H1 (cell line): ENCODE measurements around the gene THBS3. TPM values are rescaled to one million over a fixed set of nuclear protein-coding genes. Genes with fewer than 3 reads are reported as not detected.

Source experiments
- CTCF ChIA-PET: fragments of 300-600 bp; sonication (Branson Sonifier 250); formaldehyde crosslinking; loops from one replicate; lab custom pipeline; 2021; ENCODE audit not compliant: partially characterized antibody; lab: Charles Lee
- POLR2A ChIA-PET: fragments of 300-600 bp; sonication (Branson Sonifier 250); formaldehyde crosslinking; loops from one replicate; lab custom pipeline; 2021; ENCODE audit warnings: inconsistent platforms; ENCODE audit not compliant: partially characterized antibody; lab: Charles Lee
- DNase-seq, 2 experiments: peaks; one replicate each; pipeline versions ENCODE4 v3.0.0 to v3.0.0-alpha.2; 2010 to 2022; ENCODE audit warnings: low spot score in 2 of 2, low read depth in 1 of 2, mixed read lengths in 1 of 2
- FAIRE-seq: peaks from 2 replicates; lab custom pipeline; 2011; peaks lifted over from hg19 to GRCh38; lab: Jason Lieb, UNC
- H2AFZ ChIP-seq: 2 replicates; pipeline ENCODE4 v1.8.1; 2012; ENCODE audit warnings: low read length, inconsistent platforms
- H2AK5ac ChIP-seq: 2 replicates; pipeline ENCODE4 v1.6.1; 2013; ENCODE audit warnings: low read depth, low read length
- H2BK120ac ChIP-seq: replicated peaks from 2 replicates; pipeline ENCODE3; 2013; ENCODE audit warnings: low read depth, low read length, inconsistent platforms
- H2BK12ac ChIP-seq: 2 replicates; pipeline ENCODE4 v1.6.1; 2013; ENCODE audit warnings: low read depth, low read length
- H2BK15ac ChIP-seq: 2 replicates; pipeline ENCODE4 v1.6.1; 2013; ENCODE audit warnings: low read length
- H2BK20ac ChIP-seq: 2 replicates; pipeline ENCODE4 v1.6.1; 2013; ENCODE audit warnings: low read length
- H2BK5ac ChIP-seq: 2 replicates; pipeline ENCODE4 v1.6.1; 2013; ENCODE audit warnings: low read depth, low read length
- H3K14ac ChIP-seq: 2 replicates; pipeline ENCODE4 v1.6.1; 2013; ENCODE audit warnings: inconsistent platforms; ENCODE audit not compliant: insufficient read length
- H3K18ac ChIP-seq: 2 replicates; pipeline ENCODE4 v1.6.1; 2013; ENCODE audit warnings: low read length; ENCODE audit errors: extremely low read depth
- H3K23ac ChIP-seq: 2 replicates; pipeline ENCODE4 v1.6.1; 2013; ENCODE audit warnings: inconsistent platforms; ENCODE audit not compliant: insufficient read length
- H3K23me2 ChIP-seq: 2 replicates; pipeline ENCODE4 v1.6.1; 2013; ENCODE audit warnings: low read depth, low read length
- H3K27ac ChIP-seq: 2 replicates; pipeline ENCODE4 v1.6.1; 2011; ENCODE audit warnings: low read depth, low read length, inconsistent platforms
- H3K27me3 ChIP-seq, 4 experiments: replicated peaks in 1 of 4; 1 replicate in 1 of 4; 2 replicates in 3 of 4; pipeline versions ENCODE4 v1.6.1 to v1.8.1; 2011 to 2013; ENCODE audit warnings: low read length in 3 of 4, mild to moderate bottlenecking in 3 of 4, inconsistent platforms in 2 of 4, mixed read lengths in 2 of 4, moderate library complexity in 1 of 4; ENCODE audit not compliant: control insufficient read depth in 3 of 4, insufficient read depth in 3 of 4; ENCODE audit errors: extremely low read depth in 1 of 4
- H3K36me3 ChIP-seq, 4 experiments: 2 replicates each; pipeline versions ENCODE4 v1.6.1 to v1.8.1; 2011 to 2013; ENCODE audit warnings: mild to moderate bottlenecking in 4 of 4, low read length in 3 of 4, moderate library complexity in 2 of 4, control low read depth in 1 of 4, inconsistent platforms in 1 of 4; ENCODE audit not compliant: insufficient read depth in 4 of 4, control insufficient read depth in 2 of 4
- H3K4ac ChIP-seq: replicated peaks from 2 replicates; pipeline ENCODE3; 2013; ENCODE audit warnings: low read length, low read depth, mixed read lengths, inconsistent platforms; ENCODE audit not compliant: insufficient read length
- H3K4me1 ChIP-seq, 4 experiments: replicated peaks in 1 of 4; 1 replicate in 1 of 4; 2 replicates in 3 of 4; pipeline versions ENCODE4 v1.6.1 to v1.8.1; 2011 to 2013; ENCODE audit warnings: low read length in 3 of 4, inconsistent platforms in 2 of 4, mixed read lengths in 1 of 4; ENCODE audit not compliant: insufficient read depth in 4 of 4, control insufficient read depth in 3 of 4
- H3K4me2 ChIP-seq, 2 experiments: 2 replicates each; pipeline versions ENCODE4 v1.6.1 to v1.8.1; 2011 to 2013; ENCODE audit warnings: low read depth in 2 of 2, low read length in 2 of 2, control low read depth in 1 of 2, inconsistent platforms in 1 of 2, mild to moderate bottlenecking in 1 of 2; ENCODE audit not compliant: insufficient read depth in 1 of 2
- H3K4me3 ChIP-seq, 4 experiments: fragments of 200-600, 300-600 bp in 1 of 4; sonication (generic), shearing (Covaris generic), sonication (Bioruptor Twin) in 1 of 4; 2 replicates each; pipeline versions ENCODE4 v1.5.1 to v1.8.1; 2011 to 2016; ENCODE audit warnings: low read length in 4 of 4, low read depth in 3 of 4, control low read depth in 2 of 4, inconsistent platforms in 2 of 4, mild to moderate bottlenecking in 2 of 4, mixed read lengths in 1 of 4, moderate library complexity in 1 of 4; ENCODE audit not compliant: insufficient read depth in 2 of 4; ENCODE audit errors: extremely low read depth in 1 of 4
- H3K56ac ChIP-seq: replicated peaks from 2 replicates; pipeline ENCODE3; 2013; ENCODE audit warnings: low read depth, mild to moderate bottlenecking, mixed read lengths, low read length, inconsistent platforms; ENCODE audit not compliant: insufficient read length
- H3K79me1 ChIP-seq: 2 replicates; pipeline ENCODE4 v1.6.1; 2013; ENCODE audit warnings: low read depth, low read length, control low read depth
- H3K79me2 ChIP-seq, 2 experiments: 2 replicates each; pipeline versions ENCODE4 v1.6.1 to v1.8.1; 2012 to 2013; ENCODE audit warnings: low read length in 2 of 2, mild to moderate bottlenecking in 2 of 2, inconsistent platforms in 1 of 2; ENCODE audit not compliant: insufficient read depth in 2 of 2, control insufficient read depth in 1 of 2
- H3K9ac ChIP-seq, 4 experiments: replicated peaks in 1 of 4; 1 replicate in 1 of 4; 2 replicates in 3 of 4; pipeline versions ENCODE4 v1.6.1 to v1.8.1; 2011 to 2013; ENCODE audit warnings: low read depth in 3 of 4, low read length in 3 of 4, control low read depth in 2 of 4, mild to moderate bottlenecking in 2 of 4, moderate library complexity in 2 of 4, inconsistent platforms in 1 of 4; ENCODE audit errors: extremely low read depth in 1 of 4
- H3K9me3 ChIP-seq, 2 experiments: 2 replicates each; pipeline versions ENCODE4 v1.6.1 to v1.8.1; 2012 to 2013; ENCODE audit warnings: mild to moderate bottlenecking in 2 of 2, moderate library complexity in 2 of 2, control low read depth in 1 of 2, inconsistent platforms in 1 of 2, low read depth in 1 of 2, low read length in 1 of 2, mixed read lengths in 1 of 2; ENCODE audit not compliant: insufficient read depth in 2 of 2
- H4K20me1 ChIP-seq, 2 experiments: replicated peaks in 1 of 2; 2 replicates each; pipeline versions ENCODE3 to v1.8.1; 2011 to 2013; ENCODE audit warnings: inconsistent platforms in 2 of 2, low read length in 2 of 2, mild to moderate bottlenecking in 1 of 2; ENCODE audit not compliant: insufficient read depth in 2 of 2, control insufficient read depth in 1 of 2
- H4K5ac ChIP-seq: 2 replicates; pipeline ENCODE4 v1.6.1; 2013; ENCODE audit warnings: low read length, low read depth, mixed read lengths, inconsistent platforms; ENCODE audit not compliant: insufficient read length
- H4K8ac ChIP-seq: 2 replicates; pipeline ENCODE4 v1.8.0; 2013; ENCODE audit warnings: mild to moderate bottlenecking, moderate library complexity, low read length, inconsistent platforms; ENCODE audit not compliant: insufficient read depth; ENCODE audit errors: extremely low read depth
- H4K91ac ChIP-seq: replicated peaks from 2 replicates; pipeline ENCODE3; 2013; ENCODE audit warnings: low read length, mixed read lengths, inconsistent platforms; ENCODE audit not compliant: insufficient read length
- CHD2 ChIP-seq: IDR thresholded peaks from 2 replicates; pipeline ENCODE4 v1.6.1; 2012; ENCODE audit warnings: low read length, improper control_type of control experiment
- HDAC2 ChIP-seq, 2 experiments: fragments of 300-600 bp in 1 of 2; sonication (generic) in 1 of 2; IDR thresholded peaks; 2 replicates each; pipeline ENCODE4 v1.6.1; 2011 to 2012; ENCODE audit warnings: low read depth in 2 of 2, low read length in 2 of 2, mild to moderate bottlenecking in 2 of 2, moderate library complexity in 2 of 2, borderline replicate concordance in 1 of 2, inconsistent platforms in 1 of 2
- RFX5 ChIP-seq: IDR thresholded peaks from 2 replicates; pipeline ENCODE4 v1.6.1; 2011; ENCODE audit warnings: low read depth, low read length, improper control_type of control experiment, borderline replicate concordance
- WGBS, 2 experiments: shearing (Covaris generic) in 1 of 2; methylation state at CpG; one replicate each; pipeline versions ENCODE4 v1.1.6 to v1.1.7; 2013 to 2015; ENCODE audit warnings: low lambda C conversion rate in 2 of 2, mixed read lengths in 2 of 2, inconsistent platforms in 1 of 2, low coverage in 1 of 2, missing lambda C conversion rate in 1 of 2; ENCODE audit not compliant: insufficient replicate concordance in 2 of 2, insufficient coverage in 1 of 2, insufficient read length in 1 of 2; ENCODE audit errors: extremely low coverage in 1 of 2, missing lambda C conversion rate in 1 of 2; 5-methylcytosine and 5-hydroxymethylcytosine counted together
- polyA plus RNA-seq, 7 experiments: library from polyadenylated mRNA; depleted of rRNA in 3 of 7; stranded (reverse) in 5 of 7; unstranded in 2 of 7; fragments of >200 nt in 5 of 7; fragments of 200-250 nt in 2 of 7; gene quantifications; 1 replicate in 5 of 7; 2 replicates in 1 of 7; 4 replicates in 1 of 7; pipeline versions ENCODE4 v1.2.1 to v1.2.3, GENCODE V29; 2011 to 2013; ENCODE audit warnings: missing spikeins in 2 of 7, mixed read lengths in 2 of 7
- total RNA-seq: library from RNA; stranded (reverse); fragmentation: NEBNext Ultra II Directional; extraction: Animal tissue kit (Norgen Biotek cat#: 25700); gene quantifications from 2 replicates; pipeline ENCODE4 v1.2.1, GENCODE V29; 2021
- TF ChIP-seq, protein P1 (sequence below), 3 experiments: IDR thresholded peaks; 1 replicate in 2 of 3; 2 replicates in 1 of 3; pipeline versions ENCODE4 v1.5.1 to v1.6.1; 2011; ENCODE audit warnings: low read length in 3 of 3, mild to moderate bottlenecking in 3 of 3, inconsistent platforms in 2 of 3, low read depth in 1 of 3, moderate library complexity in 1 of 3; ENCODE audit not compliant: insufficient read depth in 1 of 3; ENCODE audit errors: control extremely low read depth in 1 of 3

Gene THBS3
- total and polyA plus RNA-seq, 2 of the 8 experiments (the other 6 are each of a cell fraction or from before 2014, with no cell fraction given): 3.0 to 3.5 TPM

DNA sequence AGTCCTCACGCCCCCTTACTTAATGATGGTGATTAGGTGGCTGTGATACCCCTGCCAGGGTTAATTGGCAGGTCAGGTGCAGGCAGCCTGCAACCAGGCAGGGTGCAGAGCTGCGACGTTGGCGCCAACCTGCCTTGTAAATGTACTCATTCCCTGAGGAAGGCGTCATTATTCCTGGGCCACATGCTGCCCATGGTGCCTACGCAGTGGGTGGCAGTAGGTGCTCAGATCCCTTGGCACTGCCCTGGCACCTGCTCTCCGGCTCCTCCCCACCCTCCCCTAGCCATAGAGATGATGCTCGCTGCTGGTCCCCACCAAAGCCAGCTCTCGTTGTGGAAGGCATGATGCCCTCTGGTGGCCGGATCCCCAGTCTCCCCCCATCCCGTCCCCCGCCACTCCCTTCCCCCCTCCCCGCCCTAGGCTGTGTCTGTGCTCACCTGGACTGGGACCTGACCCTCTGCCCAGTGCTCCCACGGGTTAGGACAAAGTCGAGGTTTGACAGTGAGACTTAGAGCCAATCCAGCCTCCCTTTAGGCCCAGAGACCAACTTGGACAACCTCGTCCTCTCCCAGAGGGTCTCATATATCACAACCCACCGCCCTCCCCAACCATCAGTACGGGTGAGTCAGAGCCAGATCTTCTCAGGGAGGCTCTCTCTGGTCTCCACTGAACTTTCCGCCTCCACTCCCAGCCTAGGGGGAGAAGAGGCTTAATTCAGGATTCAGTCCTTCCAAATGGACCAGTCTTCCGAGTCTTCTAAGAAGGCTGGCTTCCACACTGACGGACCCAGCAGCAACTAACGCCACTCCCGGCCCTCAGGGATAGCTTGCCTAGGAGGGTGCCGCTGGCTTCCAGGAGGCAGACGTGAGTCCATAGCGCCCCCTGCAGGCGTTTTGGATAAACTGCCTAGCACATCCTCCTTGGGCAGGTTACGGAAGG, 40.3 kb downstream of the THBS3 start:
- peak overlapping the region; percentile 89; the same call in 1 of the 2 replicates for H2AFZ ChIP-seq
- TF ChIP-seq CHD2 (no peak; the same call in 1 of the 2 replicates), HDAC2 (IDR thresholded peaks at IDR 0.05; ENCODE audit: borderline replicate concordance in 1 of 2, low read depth in 2 of 2, low read length in 2 of 2) (peak in 1 of 2 experiments; percentile 37; a peak in 1 of 4 replicates), RFX5 (no peak)
- TF ChIP-seq, protein P1, sequence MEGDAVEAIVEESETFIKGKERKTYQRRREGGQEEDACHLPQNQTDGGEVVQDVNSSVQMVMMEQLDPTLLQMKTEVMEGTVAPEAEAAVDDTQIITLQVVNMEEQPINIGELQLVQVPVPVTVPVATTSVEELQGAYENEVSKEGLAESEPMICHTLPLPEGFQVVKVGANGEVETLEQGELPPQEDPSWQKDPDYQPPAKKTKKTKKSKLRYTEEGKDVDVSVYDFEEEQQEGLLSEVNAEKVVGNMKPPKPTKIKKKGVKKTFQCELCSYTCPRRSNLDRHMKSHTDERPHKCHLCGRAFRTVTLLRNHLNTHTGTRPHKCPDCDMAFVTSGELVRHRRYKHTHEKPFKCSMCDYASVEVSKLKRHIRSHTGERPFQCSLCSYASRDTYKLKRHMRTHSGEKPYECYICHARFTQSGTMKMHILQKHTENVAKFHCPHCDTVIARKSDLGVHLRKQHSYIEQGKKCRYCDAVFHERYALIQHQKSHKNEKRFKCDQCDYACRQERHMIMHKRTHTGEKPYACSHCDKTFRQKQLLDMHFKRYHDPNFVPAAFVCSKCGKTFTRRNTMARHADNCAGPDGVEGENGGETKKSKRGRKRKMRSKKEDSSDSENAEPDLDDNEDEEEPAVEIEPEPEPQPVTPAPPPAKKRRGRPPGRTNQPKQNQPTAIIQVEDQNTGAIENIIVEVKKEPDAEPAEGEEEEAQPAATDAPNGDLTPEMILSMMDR (IDR thresholded peaks at IDR 0.05; ENCODE audit: control extremely low read depth in 1 of 3, insufficient read depth in 1 of 3, low read depth in 1 of 3, low read length in 3 of 3): peak in 2 of 3 experiments; percentile 98 to 99; a peak in 3 of 4 replicates

More for the DNA sequence above, 40.3 kb downstream of the THBS3 start:
- 6% methylated on average over 24 of the region's 28 CpGs; no CpG with 5 or more reads in 1 of the 2 experiments for WGBS, 2 experiments
- 0 out of 2 replicates have a peak overlapping the region, but pooled peaks have one; percentile 43 for H2BK20ac ChIP-seq
- no peak overlapping the region for H3K9ac ChIP-seq
- peak overlapping the region; percentile 87; the same call in 1 of the 2 replicates for H2BK12ac ChIP-seq
- no peaks in the 10 kb centered on the region for H3K27me3 ChIP-seq
- H4K91ac ChIP-seq: peak overlapping the region; percentile 75
- H2BK15ac ChIP-seq: peak overlapping the region; percentile 100; the same call in 1 of the 2 replicates
- no peak overlapping the region for H3K27ac ChIP-seq
- no peak overlapping the region for H2AK5ac ChIP-seq
- CTCF ChIA-PET: interaction anchor here (0.5 to 12.4 kb wide), 36 partner anchors 8 to 309 kb away, joined by 3 to 215 read pairs (median 4); partner anchors contain the start of genes DPM3, EFNA1, EFNA4 and FLAD1
- peak overlapping the region; percentile 71 for H3K4ac ChIP-seq
- FAIRE-seq (peak; percentile 66), DNase-seq (peak in 1 of 2 experiments; percentile 96)
- H3K9me3 ChIP-seq: no peaks in the 10 kb centered on the region
- peak overlapping the region; percentile 30 to 75 (median 72); a peak in 7 of 8 replicates for H3K4me3 ChIP-seq
- no peak overlapping the region for H2BK120ac ChIP-seq
- POLR2A ChIA-PET: interaction anchor here (0.5 to 3.0 kb wide), 16 partner anchors 8 to 187 kb away, joined by 3 to 24 read pairs (median 4); partner anchors contain the start of gene SLC50A1
- no peaks in the 10 kb centered on the region for H4K20me1 ChIP-seq
- H3K79me1 ChIP-seq: no peaks in the 10 kb centered on the region
- H3K56ac ChIP-seq: no peak overlapping the region
- H4K5ac ChIP-seq: peak overlapping the region; percentile 46
- H3K18ac ChIP-seq: peak overlapping the region; percentile 84
- peak overlapping the region; percentile 60; the same call in 1 of the 2 replicates for H2BK5ac ChIP-seq
- no peak overlapping the region for H3K23ac ChIP-seq
- H3K14ac ChIP-seq: no peak overlapping the region
- H3K36me3 ChIP-seq: peaks cover 0 to 10% (median 7%) of the 10 kb centered on the region in 4 experiments; a peak in 4 of 8 replicates
- peak overlapping the region; percentile 63 to 100 for H3K4me2 ChIP-seq
- H4K8ac ChIP-seq: 0 out of 2 replicates have a peak overlapping the region, but pooled peaks have one; percentile 22
- H3K4me1 ChIP-seq: peaks cover 5 to 19% (median 13%) of the 10 kb centered on the region in 4 experiments
- H3K79me2 ChIP-seq: peaks cover 0 to 11% of the 10 kb centered on the region in 2 experiments; a peak in 2 of 4 replicates
- H3K23me2 ChIP-seq: peaks cover 11% of the 10 kb centered on the region
